ENCODE measurements around the gene RMND1. TPM values are rescaled to one million over a fixed set of nuclear protein-coding genes. Genes with fewer than 3 reads are reported as not detected.
A peak's percentile ranks its signal among the peaks of the same experiment; 100 is the strongest.

The RMND1 gene
- total and polyA plus RNA-seq, 2 donors from 2014 or later: 18.3 to 33.7 TPM

GRCh38 chr6:151381722-151382121 is 70.2 kb downstream of the RMND1 start:
- no peak for FAIRE-seq

GRCh38 chr6:151380848-151381205 is 71.1 kb downstream of the RMND1 start:
- DNase-seq (no peak), FAIRE-seq (no peak)
- no peaks in the 10 kb centered on the region for H3K36me3 ChIP-seq (ENCODE audit: control insufficient read depth in 2 of 3, insufficient read depth in 3 of 3, low read length in 3 of 3)
- no peak overlapping the region for H3K9ac ChIP-seq (ENCODE audit: low read length in 3 of 3)
- H3K4me1 ChIP-seq (ENCODE audit: control insufficient read depth in 2 of 3, insufficient read depth in 2 of 3, low read depth in 1 of 3, low read length in 3 of 3): peaks cover 0 to 6% (median 0%) of the 10 kb centered on the region in 3 donors
- no peaks in the 10 kb centered on the region for H3K9me3 ChIP-seq (ENCODE audit: control insufficient read depth in 2 of 3, insufficient read depth in 1 of 3, low read length in 3 of 3)
- intact Hi-C loops (cut with DNase I): no loop called here
- H3K4me3 ChIP-seq (ENCODE audit: low read length in 3 of 3): no peak overlapping the region
- no peak overlapping the region for H3K27ac ChIP-seq (ENCODE audit: low read depth in 2 of 2, low read length in 2 of 2)
- no peaks in the 10 kb centered on the region for H3K27me3 ChIP-seq (ENCODE audit: control insufficient read depth, insufficient read depth, low read length)
- no peak for TF ChIP-seq CTCF (IDR thresholded peaks at IDR 0.05; ENCODE audit: borderline replicate concordance, extremely low read depth, insufficient read depth)

More at GRCh38 chr6:151381722-151382121, 70.2 kb downstream of the RMND1 start:
- no peak for DNase-seq
- Histone ChIP-seq H3K4me3 (ENCODE audit: low read length in 3 of 3) (no peak overlapping the region), H3K9ac (ENCODE audit: low read length in 3 of 3) (no peak overlapping the region), H3K27me3 (ENCODE audit: control insufficient read depth, insufficient read depth, low read length) (no peaks in the 10 kb centered on the region), H3K9me3 (ENCODE audit: control insufficient read depth in 2 of 3, insufficient read depth in 1 of 3, low read length in 3 of 3) (no peaks in the 10 kb centered on the region), H3K36me3 (ENCODE audit: control insufficient read depth in 2 of 3, insufficient read depth in 3 of 3, low read length in 3 of 3) (no peaks in the 10 kb centered on the region), H3K4me1 (ENCODE audit: control insufficient read depth in 2 of 3, insufficient read depth in 2 of 3, low read depth in 1 of 3, low read length in 3 of 3) (peaks cover 0 to 6% (median 0%) of the 10 kb centered on the region in 3 donors), H3K27ac (ENCODE audit: low read depth in 2 of 2, low read length in 2 of 2) (no peak overlapping the region)
- intact Hi-C loops (cut with DNase I): no loop called here
- TF ChIP-seq CTCF (IDR thresholded peaks at IDR 0.05; ENCODE audit: borderline replicate concordance, extremely low read depth, insufficient read depth): no peak

GRCh38 chr6:151379933-151380847 is 71.7 kb downstream of the RMND1 start:
- H3K9ac ChIP-seq (ENCODE audit: low read length in 3 of 3): no peak overlapping the region
- no peak for TF ChIP-seq CTCF (IDR thresholded peaks at IDR 0.05; ENCODE audit: borderline replicate concordance, extremely low read depth, insufficient read depth)

More at GRCh38 chr6:151379933-151380847, 71.7 kb downstream of the RMND1 start:
- FAIRE-seq: no peak
- H3K27me3 ChIP-seq (ENCODE audit: control insufficient read depth, insufficient read depth, low read length): no peaks in the 10 kb centered on the region
- DNase-seq: no peak
- no peaks in the 10 kb centered on the region for H3K9me3 ChIP-seq (ENCODE audit: control insufficient read depth in 2 of 3, insufficient read depth in 1 of 3, low read length in 3 of 3)
- H3K27ac ChIP-seq (ENCODE audit: low read depth in 2 of 2, low read length in 2 of 2): peak overlapping the region in 1 of 2 donors; percentile 41
- H3K4me3 ChIP-seq (ENCODE audit: low read length in 3 of 3): no peak overlapping the region
- intact Hi-C loops (cut with DNase I): no loop called here
- no peaks in the 10 kb centered on the region for H3K36me3 ChIP-seq (ENCODE audit: control insufficient read depth in 2 of 3, insufficient read depth in 3 of 3, low read length in 3 of 3)
- peaks cover 0 to 3% (median 0%) of the 10 kb centered on the region in 3 donors for H3K4me1 ChIP-seq (ENCODE audit: control insufficient read depth in 2 of 3, insufficient read depth in 2 of 3, low read depth in 1 of 3, low read length in 3 of 3)

All from kidney (tissue), 14 donors.